GM18909 (cell line): ENCODE data around the gene PATJ.
"Not testable (repeated sequence)": the region's sequence is repeated elsewhere in the genome, so short reads cannot be mapped to it uniquely, and the experiment has no call there.

Source experiments
- ATAC-seq: cut with Tn5 transposase; IDR thresholded peaks from one replicate; pipeline ENCODE4 v1.9.1; 2021; ENCODE audit warnings: mild to moderate bottlenecking; ENCODE audit not compliant: unreplicated experiment, poor library complexity

PATJ gene

DNA sequence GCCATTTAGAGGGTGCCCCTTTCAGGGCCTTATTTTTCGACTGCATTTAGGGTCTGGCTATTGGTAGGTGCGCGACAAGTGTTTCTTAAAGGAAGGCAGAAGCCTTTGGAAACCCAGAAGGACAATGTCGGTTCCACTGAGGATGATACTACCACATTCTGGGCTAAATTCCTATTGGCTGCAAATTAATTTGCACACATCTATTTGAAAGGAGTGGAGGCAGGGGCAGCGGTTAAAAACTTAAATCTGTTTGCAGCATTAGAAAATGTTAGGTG is 1.1 kb downstream of the PATJ start:
- no peak for ATAC-seq

DNA sequence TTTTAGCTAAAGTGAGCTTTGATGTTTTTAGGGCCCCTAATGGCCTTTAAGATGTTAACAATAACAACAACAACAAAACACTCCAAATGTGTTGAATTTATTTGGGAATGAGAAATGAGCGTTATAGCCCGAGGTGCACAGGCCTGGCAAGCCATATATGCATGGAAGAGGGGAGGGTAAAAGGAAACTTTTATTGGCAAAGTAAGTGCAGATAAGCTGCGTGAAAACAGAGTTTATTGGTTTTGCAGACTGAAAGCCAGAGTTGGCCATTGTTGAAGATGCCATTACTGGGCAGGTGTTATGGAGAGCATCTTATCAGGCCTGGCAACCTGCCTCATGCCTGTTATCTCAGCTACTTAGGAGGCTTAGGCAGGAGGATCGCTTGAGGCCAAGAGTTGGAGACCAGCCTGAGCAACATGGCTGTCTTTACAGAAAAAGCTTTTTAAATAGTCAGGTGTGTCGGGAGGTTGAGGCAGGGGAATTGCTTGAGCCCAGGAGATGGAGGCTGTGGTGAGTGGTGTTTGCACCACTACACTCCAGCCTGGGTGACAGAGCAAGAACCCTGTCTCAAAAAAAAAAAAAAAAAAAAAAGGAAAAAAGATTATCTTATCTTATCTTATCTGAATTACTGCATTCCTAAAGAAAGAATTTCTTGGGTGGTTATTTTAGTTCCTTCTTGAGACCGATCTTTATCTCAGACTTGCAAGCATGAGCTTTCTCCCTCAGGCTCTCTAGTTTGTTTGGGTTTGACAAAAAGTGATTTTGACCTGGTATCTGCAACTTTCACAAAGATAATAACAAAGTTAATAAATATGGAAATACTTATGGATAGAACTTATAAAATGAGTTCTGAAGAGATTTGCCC is 1.7 kb downstream of the PATJ start:
- no peak for ATAC-seq

DNA sequence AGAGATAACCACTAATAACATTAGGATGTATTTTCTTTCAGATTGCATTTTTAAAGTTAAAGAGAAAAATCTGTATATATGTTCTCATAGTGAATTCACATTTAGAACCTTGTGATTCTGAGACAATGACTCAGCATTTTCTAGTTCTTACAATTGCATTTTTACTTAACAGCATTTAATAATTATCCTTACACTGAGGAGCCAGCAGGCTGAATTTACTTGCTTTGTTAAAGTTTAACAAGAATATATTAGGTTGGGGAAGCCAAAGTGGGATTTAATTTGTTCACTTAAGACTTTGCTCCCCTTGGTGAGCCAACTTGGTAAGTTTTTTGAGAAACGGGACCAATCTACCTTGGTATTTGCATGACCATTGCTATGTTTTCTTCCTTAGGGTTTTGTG is 4.5 kb downstream of the PATJ start:
- ATAC-seq = no peak

DNA sequence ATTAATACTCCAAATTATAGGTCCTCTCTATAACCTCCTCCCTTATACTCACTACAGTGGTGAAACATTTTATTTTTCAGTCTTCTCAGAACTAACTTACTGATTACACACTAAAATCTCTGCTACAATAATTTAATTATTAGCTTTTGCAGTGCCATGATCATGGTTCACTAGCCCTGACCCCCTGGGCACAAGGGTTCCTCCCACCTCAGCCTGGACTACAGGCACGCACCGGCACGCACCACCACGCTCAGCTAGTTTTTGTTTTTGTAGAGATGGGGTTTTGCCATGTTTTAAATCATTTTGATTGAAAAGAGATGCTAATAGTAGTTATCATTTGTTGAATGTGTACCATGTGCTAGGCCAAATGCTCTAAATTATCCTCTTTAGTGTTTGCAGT is 6.3 kb downstream of the PATJ start:
- ATAC-seq = no peak

DNA sequence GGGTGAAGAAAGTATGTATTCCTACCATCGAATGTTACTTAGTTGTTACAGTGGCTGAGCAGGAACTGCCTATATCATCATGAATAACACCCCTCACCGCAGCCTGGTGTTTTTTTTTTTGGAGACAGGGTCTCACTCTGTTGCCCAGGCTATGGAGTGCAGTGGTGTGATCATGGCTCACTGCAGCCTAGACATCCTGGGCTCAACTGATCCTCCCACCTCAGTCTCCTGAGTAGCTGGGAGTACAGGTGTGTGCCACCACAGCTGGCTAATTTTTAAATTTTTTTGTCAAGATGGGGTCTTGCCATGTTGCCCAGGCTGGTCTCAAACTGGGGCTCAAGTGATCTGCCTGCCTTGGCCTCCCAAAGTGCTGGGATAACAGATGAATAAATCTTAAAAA is 7.3 kb downstream of the PATJ start:
- no peak for ATAC-seq

- no peak for ATAC-seq
Observed at GRCh38 chr1:61752921-61753389, 10.7 kb downstream of the PATJ start.

GRCh38 chr1:61753998-61754508 is 11.8 kb downstream of the PATJ start:
- no peak for ATAC-seq

DNA sequence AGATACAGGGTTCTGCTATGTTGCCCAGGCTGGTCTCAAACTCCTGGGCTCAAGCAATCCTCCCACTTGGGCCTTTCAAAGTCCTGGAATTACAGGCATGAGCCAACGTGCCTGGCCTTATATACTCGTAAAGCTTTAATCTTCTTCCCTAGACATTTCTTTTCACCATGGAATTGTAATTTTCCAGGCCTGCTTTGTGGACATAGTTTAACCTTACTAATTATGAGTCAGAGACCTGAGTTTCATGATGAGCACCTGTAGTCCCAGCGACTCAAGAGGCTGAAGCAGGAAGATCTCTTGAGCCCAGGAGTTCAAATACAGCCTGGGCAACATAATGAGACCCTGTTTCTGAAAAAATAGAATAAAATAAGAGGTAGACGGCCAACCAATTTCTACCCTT is 12.3 kb downstream of the PATJ start:
- ATAC-seq = no peak

- ATAC-seq = no peak
Observed at GRCh38 chr1:61756773-61757172, 14.5 kb downstream of the PATJ start.

GRCh38 chr1:61757950-61758349 is 15.7 kb downstream of the PATJ start:
- no peak for ATAC-seq

GRCh38 chr1:61770131-61770530 is 27.9 kb downstream of the PATJ start:
- no peak for ATAC-seq

- no peak for ATAC-seq
Observed at GRCh38 chr1:61776091-61776490, 33.8 kb downstream of the PATJ start.

DNA sequence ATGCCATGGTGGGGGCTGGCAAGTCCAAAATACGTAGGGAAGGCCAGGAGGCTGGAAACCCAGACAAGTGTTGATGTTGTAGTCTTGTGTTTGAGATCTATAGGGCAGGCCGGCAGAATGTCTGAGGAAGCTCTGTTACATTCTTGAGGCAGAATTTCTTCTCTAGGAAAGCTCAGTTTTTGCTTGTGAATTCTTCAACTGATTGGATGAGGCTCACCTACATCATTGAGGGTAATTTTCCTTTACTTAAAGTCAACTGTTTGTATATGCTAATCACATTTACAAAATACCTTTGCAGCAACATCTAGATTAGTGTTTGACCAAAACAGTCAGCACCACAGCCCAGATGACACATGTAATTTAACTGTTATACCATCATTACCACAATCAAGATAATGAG is 37.0 kb downstream of the PATJ start:
- no peak for ATAC-seq

DNA sequence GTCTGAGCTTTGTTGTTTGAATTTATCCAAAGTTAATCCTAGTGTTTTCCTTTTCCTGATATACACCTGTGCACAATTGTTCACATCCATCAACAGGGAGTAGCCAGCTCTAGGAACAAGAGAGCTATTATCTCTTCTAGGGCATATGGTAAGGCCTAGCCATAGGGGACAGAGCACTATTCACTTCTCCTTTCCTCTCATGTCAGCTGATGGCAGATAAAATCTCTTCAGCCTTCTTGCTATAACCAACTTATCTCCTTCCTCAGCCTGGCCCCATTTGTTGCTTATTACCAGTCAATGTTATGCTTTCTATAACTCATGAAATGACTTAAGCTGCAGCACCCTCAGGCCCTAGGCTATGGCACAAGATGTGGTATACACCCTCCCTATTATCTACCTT is 38.9 kb downstream of the PATJ start:
- ATAC-seq = no peak

DNA sequence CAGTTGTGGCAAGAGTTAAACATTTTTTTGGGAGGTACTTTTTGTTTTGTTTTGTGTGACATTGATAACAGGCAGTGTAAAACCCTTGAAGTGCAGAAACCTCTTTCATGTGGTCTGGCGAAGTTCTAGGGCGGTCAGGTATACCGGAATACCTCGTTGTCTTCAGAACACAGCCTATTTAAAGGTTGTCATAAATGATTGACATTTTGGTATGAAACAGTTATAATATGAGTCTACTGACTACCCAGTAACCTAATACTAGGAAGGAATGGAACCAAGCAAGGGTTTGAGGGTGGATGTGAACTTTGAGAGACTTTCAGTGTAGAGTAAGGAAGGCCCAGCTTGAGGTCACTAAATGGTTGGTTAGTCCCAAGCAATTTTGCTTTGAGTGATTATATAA is 40.5 kb downstream of the PATJ start:
- ATAC-seq = peak; percentile 97

DNA sequence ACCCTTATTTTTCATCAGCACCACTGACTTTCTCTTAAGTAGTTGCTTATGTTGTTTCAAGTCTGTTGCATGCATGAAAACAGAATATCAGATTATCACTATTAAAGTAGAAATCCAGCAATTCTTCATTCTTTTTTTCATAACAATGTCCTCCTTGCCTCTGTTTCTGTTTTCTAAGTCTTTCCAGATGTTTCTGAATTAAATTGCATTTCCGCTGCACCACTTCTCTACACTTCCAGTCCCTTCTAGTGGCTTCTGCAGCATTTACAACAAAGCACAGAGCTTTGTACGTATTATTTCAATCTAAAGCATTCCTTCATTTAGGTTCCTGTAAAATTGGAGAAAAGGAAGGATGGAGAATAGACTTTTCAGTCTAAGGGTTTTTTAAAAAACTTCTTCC is 42.4 kb downstream of the PATJ start:
- ATAC-seq = no peak

GRCh38 chr1:61790837-61791236 is 48.6 kb downstream of the PATJ start:
- ATAC-seq = no peak

DNA sequence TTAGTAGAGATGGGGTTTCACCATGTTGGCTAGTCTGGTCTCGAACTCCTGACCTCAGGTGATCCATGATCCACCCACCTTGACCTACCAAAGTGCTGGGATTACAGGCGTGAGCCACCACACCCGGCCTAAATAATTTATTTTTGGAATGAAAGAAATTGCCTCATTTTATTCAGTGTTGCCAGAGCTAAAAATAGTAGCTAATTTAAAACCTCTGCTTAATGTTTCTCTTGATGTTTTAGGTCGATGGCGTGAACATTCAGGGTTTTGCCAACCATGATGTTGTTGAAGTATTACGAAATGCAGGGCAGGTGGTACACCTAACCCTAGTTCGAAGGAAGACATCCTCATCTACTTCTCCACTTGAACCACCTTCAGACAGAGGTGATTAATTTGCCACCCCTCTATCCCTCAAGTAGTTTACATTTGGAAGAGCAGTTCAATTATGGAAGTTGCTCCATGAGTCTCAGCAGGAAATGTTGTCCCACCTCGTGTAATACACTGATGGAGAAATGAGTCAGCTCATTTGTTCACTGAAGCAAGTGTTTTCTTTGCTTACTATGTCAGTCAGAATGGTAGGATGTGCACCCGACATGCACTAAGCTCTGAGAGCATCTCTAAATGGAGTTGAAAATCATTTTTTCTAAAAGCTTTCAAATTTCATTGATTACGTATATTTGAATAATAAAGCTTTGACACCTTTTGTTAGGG is 54.9 kb downstream of the PATJ start:
- ATAC-seq = no peak

GRCh38 chr1:61801047-61801446 is 58.8 kb downstream of the PATJ start:
- not testable (repeated sequence) for ATAC-seq

DNA sequence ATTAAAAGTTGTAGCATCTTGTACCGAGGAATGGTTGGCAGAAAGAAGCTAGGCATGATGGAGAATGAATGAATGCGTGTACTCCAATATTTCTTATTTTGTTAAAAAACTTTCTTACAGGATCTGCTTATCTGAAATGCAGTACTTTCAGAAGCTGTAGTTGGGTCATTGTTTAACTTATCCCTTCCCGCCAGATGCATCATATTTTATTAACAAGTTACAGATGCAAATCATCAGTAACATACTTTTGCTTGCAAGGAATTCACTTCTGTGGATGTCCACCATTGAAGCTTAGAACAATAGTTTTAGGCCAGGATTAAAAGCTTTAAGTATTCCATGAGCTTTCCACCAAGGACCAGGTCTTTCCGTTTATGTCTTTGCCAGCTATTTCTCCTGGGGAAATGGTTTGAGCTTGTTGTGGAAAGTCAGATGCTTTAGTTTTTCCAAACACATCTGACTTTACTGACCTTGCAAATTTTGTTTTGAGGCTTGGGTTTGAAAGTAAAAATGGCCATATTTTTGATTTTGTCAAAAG is 65.4 kb downstream of the PATJ start:
- ATAC-seq = no peak

- ATAC-seq = no peak
Observed at GRCh38 chr1:61808321-61808720, 66.0 kb downstream of the PATJ start.
